IPS-18a (cell line): ENCODE data around the gene SAC3D1.

Experiments
- H3K27ac ChIP-seq: one replicate; pipeline ENCODE4 v1.5.1; 2013; ENCODE audit warnings: low read length
- H3K27me3 ChIP-seq: one replicate; pipeline ENCODE4 v1.6.1; 2013; ENCODE audit warnings: mild to moderate bottlenecking, low read length; ENCODE audit not compliant: control insufficient read depth, insufficient read depth
- H3K36me3 ChIP-seq: one replicate; pipeline ENCODE4 v1.6.1; 2013; ENCODE audit warnings: low read depth, low read length; ENCODE audit not compliant: control insufficient read depth
- H3K4me1 ChIP-seq: one replicate; pipeline ENCODE4 v1.6.1; 2013; ENCODE audit warnings: low read depth, low read length; ENCODE audit not compliant: control insufficient read depth
- H3K4me3 ChIP-seq: one replicate; pipeline ENCODE4 v1.5.1; 2013; ENCODE audit warnings: low read length
- H3K9ac ChIP-seq: one replicate; pipeline ENCODE4 v1.6.1; 2013; ENCODE audit warnings: mild to moderate bottlenecking, low read length, moderate library complexity
- H3K9me3 ChIP-seq: one replicate; pipeline ENCODE4 v1.6.1; 2013; ENCODE audit warnings: low read depth, low read length; ENCODE audit not compliant: control insufficient read depth

SAC3D1 gene

GRCh38 chr11:65064847-65065240 lies 23.8 kb downstream of the SAC3D1 start:
- Histone ChIP-seq H3K27ac (no peak overlapping the region), H3K4me1 (peaks cover 16% of the 10 kb centered on the region), H3K27me3 (no peaks in the 10 kb centered on the region), H3K4me3 (no peak overlapping the region), H3K9ac (no peak overlapping the region), H3K36me3 (no peaks in the 10 kb centered on the region), H3K9me3 (no peaks in the 10 kb centered on the region)

GRCh38 chr11:65065851-65066250 lies 24.8 kb downstream of the SAC3D1 start:
- H3K36me3 ChIP-seq = no peaks in the 10 kb centered on the region
- peaks cover 16% of the 10 kb centered on the region for H3K4me1 ChIP-seq
- no peak overlapping the region for H3K9ac ChIP-seq
- no peak overlapping the region for H3K27ac ChIP-seq
- no peaks in the 10 kb centered on the region for H3K27me3 ChIP-seq
- no peaks in the 10 kb centered on the region for H3K9me3 ChIP-seq
- peak overlapping the region; percentile 24 for H3K4me3 ChIP-seq

DNA sequence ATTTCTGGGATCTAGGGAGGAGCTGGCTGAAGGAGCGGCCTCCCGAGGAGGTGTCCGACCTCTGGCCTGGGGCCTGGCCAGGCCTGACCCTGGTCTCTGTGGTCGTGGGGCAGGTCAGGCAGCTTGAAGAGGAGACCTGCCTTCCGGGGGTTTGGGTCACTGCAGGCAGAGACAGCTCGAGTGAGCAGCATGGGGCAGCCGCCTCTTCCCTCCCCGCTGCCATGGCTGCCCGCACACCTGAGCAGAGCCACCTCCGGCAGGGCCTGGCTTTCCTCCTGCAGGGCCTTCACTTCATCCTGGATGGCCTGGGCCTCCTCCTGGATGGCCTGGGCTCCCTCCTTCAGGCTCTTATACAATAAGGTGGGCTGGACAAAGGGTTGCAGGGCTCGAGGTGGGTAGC lies 25.3 kb downstream of the SAC3D1 start:
- no peaks in the 10 kb centered on the region for H3K27me3 ChIP-seq
- peak overlapping the region; percentile 24 for H3K4me3 ChIP-seq
- H3K36me3 ChIP-seq = no peaks in the 10 kb centered on the region
- H3K27ac ChIP-seq = no peak overlapping the region
- H3K4me1 ChIP-seq = peaks cover 16% of the 10 kb centered on the region
- peak overlapping the region; percentile 8 for H3K9ac ChIP-seq
- no peaks in the 10 kb centered on the region for H3K9me3 ChIP-seq

DNA sequence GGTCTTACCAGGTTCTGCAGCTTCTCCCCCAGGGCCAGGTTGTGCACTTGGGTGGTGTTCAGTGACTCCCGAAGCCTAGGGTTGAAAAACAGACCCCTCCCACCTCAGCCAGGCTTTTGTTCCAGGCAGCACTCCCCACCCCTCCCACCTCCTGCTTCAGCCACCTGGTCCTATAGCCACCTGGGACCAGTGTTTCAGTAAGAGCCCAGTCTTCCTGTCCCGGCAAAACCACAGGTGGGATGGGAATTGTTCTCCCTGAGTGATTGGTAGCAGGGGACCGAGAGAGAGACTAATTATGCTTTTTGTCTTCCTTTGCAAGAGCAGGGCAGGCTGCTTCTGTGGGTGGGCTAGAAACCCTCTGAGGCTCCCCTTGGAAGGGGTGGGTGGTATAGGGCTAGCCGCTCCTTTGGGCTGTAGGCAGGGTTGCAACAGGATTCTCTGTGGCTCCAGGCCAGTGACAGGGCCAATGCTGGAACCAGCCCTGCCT lies 25.8 kb downstream of the SAC3D1 start:
- H3K9me3 ChIP-seq = no peaks in the 10 kb centered on the region
- peaks cover 16% of the 10 kb centered on the region for H3K4me1 ChIP-seq
- H3K9ac ChIP-seq = peak overlapping the region; percentile 8
- no peaks in the 10 kb centered on the region for H3K27me3 ChIP-seq
- H3K4me3 ChIP-seq = peak overlapping the region; percentile 24
- H3K27ac ChIP-seq = no peak overlapping the region
- no peaks in the 10 kb centered on the region for H3K36me3 ChIP-seq

DNA sequence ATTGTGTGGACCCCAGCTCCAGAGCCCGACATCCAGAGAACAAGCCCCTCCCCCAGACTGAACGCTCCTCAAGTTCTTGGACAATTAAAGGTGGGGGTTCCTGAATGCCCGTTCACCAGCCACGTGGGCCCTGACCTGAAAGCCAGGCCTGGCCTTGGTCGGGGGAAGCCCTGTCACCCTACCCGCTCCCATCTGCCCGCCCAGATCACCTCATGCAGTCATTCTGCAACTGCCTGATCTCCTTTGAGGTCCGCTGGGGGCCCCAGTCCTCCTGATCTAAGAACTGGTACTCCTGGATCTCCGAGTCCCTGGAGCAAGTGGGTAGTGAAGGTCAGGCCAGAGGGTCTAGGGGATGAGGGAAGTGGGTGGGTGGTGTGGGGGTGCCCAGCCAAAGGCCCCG lies 26.4 kb downstream of the SAC3D1 start:
- Histone ChIP-seq H3K4me1 (peaks cover 16% of the 10 kb centered on the region), H3K27me3 (no peaks in the 10 kb centered on the region), H3K27ac (no peak overlapping the region), H3K9ac (peak overlapping the region; percentile 5), H3K4me3 (no peak overlapping the region), H3K36me3 (no peaks in the 10 kb centered on the region), H3K9me3 (no peaks in the 10 kb centered on the region)

DNA sequence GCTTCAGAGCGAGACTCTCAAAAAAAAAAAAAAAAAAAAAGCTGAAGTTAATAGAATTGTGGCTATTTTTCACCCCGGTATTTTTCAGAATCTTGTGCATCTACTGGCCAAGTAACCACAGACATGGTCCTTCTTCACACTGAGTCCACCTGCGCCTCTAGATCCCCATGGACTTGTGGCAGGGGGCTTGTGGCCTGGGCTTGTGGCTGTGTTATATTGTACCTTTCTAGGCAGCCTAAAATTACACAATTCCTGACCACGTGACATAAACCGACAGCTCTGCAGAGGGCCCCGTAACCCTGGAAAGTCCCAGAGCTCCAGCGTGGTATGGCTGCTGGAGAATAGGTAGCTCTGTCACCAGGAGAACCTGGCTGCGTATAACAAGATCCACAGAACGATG lies 28.2 kb downstream of the SAC3D1 start:
- Histone ChIP-seq H3K27ac (no peak overlapping the region), H3K36me3 (no peaks in the 10 kb centered on the region), H3K9me3 (no peaks in the 10 kb centered on the region), H3K4me1 (peaks cover 16% of the 10 kb centered on the region), H3K27me3 (no peaks in the 10 kb centered on the region), H3K9ac (no peak overlapping the region), H3K4me3 (no peak overlapping the region)

DNA sequence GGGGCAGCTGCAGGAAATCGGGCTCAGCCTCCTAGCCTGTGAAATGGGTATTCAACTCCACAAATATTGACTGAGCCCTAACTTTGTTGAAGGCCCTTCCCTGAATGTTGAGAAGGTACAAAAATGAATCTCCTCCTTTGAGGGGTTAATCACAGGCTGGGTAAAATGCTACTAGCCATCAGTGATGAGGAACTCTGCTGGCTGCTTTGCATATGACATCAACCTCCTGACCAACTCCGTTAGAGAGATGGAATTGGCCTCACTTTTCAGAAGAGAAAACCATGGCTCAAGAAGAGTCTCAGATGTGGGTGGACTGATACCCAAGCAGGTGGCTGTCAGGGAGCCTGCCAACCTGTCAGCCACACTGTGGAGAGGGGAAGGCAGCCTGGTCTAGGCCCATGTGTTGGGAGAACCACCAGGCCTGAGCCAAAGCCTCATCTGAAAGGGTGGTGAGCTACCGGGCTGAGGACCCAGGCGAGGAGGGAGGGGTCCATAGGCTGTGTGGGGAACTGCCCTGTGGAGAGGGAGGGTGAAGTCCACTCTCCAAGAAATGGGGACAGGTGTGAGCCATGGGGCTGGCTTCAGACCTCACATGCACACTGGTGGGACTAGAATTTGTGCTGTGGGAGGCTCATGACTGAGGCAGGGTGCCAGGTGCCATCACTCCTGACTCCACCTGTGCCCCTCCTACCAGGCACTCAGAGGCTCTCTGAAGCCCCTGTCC lies 31.1 kb downstream of the SAC3D1 start:
- Histone ChIP-seq H3K4me1 (peaks cover 5% of the 10 kb centered on the region), H3K9me3 (no peaks in the 10 kb centered on the region), H3K27me3 (no peaks in the 10 kb centered on the region), H3K9ac (no peak overlapping the region), H3K36me3 (peaks cover 8% of the 10 kb centered on the region), H3K27ac (no peak overlapping the region), H3K4me3 (no peak overlapping the region)

DNA sequence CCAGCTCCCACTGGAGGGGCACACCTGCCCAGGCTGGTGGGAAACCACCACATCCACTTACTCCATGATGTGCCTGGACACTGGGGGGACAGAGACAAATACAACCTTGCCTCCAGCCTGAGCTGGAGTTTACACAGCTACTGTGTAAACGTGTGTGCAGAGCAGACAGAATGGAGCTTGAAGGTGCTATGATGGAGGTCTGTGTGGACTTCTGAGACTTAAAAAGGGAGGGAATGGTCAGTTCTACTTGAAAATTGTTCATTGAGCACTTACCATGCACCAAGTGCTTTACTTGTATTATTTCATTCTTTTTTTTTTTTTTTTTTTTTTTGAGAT lies 31.6 kb downstream of the SAC3D1 start:
- H3K36me3 ChIP-seq = peaks cover 13% of the 10 kb centered on the region
- no peak overlapping the region for H3K27ac ChIP-seq
- no peak overlapping the region for H3K4me3 ChIP-seq
- H3K9me3 ChIP-seq = no peaks in the 10 kb centered on the region
- H3K4me1 ChIP-seq = no peaks in the 10 kb centered on the region
- no peak overlapping the region for H3K9ac ChIP-seq
- no peaks in the 10 kb centered on the region for H3K27me3 ChIP-seq

DNA sequence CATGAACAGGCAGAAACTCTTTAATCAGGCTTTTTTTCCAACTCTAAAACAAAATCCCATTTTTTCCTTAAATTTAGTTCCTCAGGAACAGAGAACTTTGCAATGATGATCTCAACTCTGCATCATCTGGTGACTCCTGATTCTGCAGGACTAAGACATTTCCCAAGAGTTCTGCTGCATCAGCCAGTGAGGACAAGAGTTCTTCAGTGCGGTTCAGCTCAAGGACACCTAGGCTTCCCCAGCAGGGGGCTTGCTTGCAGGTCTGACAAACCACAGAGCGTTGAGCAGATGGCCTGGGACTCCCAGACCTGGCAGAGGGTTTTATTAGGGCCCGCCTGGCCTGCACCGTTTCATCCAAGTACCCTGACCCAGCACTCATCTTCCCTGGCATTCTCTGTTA lies 36.4 kb downstream of the SAC3D1 start:
- Histone ChIP-seq H3K27ac (no peak overlapping the region), H3K9ac (no peak overlapping the region), H3K27me3 (no peaks in the 10 kb centered on the region), H3K36me3 (peaks cover 47% of the 10 kb centered on the region), H3K9me3 (no peaks in the 10 kb centered on the region), H3K4me1 (no peaks in the 10 kb centered on the region), H3K4me3 (no peak overlapping the region)

DNA sequence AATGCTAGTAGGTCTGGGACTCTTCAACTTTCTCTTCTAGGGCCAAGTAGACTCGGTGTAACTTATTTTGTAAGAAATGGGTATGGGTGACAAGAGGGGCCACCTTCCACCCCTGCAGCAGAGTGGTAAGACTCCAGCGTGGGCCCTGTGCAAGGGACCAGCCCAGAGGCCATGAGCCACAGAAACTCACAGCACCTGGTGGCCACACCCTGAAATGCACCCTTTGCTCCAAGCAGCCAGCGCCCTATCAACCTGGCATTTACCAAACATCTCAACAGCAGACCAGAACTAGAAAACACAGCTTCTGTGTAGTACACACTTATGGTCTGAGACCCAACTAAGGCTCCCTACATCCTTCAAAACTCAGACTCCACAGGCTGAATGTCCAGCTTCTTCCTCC lies 37.1 kb downstream of the SAC3D1 start:
- no peak overlapping the region for H3K9ac ChIP-seq
- peaks cover 5% of the 10 kb centered on the region for H3K4me1 ChIP-seq
- no peak overlapping the region for H3K27ac ChIP-seq

DNA sequence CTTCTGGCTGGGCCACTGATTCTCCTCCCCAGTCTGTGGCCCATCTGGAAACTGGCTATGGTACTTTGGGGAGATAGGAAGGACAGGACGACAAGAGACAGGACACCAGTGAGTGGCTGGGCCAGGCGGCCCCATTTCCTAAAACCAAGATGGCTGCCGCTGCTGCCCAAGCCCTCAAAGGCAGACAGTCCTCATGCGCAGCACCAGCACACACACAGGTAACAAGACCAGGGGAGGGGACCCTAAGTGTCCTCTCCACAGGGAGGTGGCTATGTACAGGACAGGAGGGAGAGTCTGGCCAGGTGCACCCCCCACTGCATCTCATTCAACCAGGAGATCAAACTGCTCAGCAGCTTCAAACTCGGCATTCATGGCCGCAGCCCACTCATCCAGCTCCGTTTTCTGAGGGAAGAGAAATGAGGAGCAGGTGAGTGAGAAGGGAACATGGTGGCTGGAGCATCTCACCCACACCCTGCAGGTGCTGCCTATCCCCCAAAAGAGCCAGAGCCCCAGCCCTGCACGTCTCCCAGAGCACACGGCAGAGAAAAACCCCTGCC lies 37.9 kb downstream of the SAC3D1 start:
- Histone ChIP-seq H3K4me1 (peaks cover 5% of the 10 kb centered on the region), H3K9ac (no peak overlapping the region), H3K36me3 (peaks cover 47% of the 10 kb centered on the region), H3K27ac (no peak overlapping the region), H3K27me3 (no peaks in the 10 kb centered on the region), H3K9me3 (no peaks in the 10 kb centered on the region), H3K4me3 (no peak overlapping the region)

More for the DNA sequence above, 37.1 kb downstream of the SAC3D1 start:
- Histone ChIP-seq H3K36me3 (peaks cover 47% of the 10 kb centered on the region), H3K27me3 (no peaks in the 10 kb centered on the region), H3K9me3 (no peaks in the 10 kb centered on the region), H3K4me3 (no peak overlapping the region)
